ENCODE data around the gene REG4.
"Not testable (repeated sequence)": the region's sequence is repeated elsewhere in the genome, so short reads cannot be mapped to it uniquely, and the experiment has no call there.

The REG4 gene

DNA sequence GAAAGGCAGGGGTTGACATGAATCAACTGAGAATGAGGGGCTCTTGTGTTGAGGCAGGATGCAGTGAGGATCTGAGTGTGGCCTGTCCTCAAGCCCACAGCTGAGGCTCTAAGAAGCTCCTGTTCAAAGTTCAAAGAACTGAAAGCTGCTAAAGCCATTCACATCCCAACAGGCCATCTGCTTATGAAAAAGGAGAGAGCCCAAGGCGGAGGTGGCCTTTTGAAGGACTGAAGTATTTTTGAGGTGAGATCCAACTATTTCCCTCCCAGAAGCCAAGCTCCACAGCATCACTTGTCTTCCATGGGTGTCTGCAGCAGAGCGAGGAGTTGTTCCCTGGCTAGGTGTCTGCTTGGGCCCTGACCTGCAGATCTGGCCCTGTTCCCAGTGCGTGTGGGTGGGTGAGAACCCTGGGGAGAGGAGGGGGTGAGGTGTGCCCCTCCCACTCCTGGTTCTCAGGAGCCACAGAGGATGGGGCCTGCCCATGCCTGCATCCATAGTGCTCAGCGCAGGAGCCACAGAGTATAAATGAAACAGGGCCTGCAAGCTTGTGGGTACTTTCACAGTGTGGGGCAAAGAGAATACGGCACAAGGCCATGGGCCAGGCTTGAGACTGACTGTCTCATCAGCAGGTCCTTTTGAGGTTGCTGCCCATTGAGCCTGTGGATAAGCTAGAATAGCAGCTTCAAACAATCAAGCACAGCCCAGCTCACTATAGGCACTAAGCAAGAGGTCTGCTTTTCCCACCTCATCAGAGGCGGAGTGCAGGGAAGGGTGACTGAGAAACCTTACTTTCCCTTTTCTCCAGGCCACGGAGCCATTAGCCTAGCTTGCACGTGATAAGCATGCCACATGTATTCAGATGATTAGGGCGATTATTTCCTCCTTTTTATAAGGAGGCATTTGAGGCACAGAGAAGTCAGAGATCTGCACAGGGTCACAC, 15.7 kb downstream of the REG4 start:
- Mint-ChIP-seq H3K9me3 (ENCODE audit: low read depth) (no peaks in the 10 kb centered on the region), H3K4me3 (no peak overlapping the region), H3K4me1 (ENCODE audit: low read depth) (peaks cover 26% of the 10 kb centered on the region), H3K27me3 (no peaks in the 10 kb centered on the region), H3K36me3 (peaks cover 2% of the 10 kb centered on the region), H3K27ac (no peak overlapping the region)

- H3K4me3 Mint-ChIP-seq: no peak overlapping the region
- H3K27me3 Mint-ChIP-seq: no peaks in the 10 kb centered on the region
- peaks cover 22% of the 10 kb centered on the region for H3K4me1 Mint-ChIP-seq (ENCODE audit: low read depth)
- H3K9me3 Mint-ChIP-seq (ENCODE audit: low read depth): no peaks in the 10 kb centered on the region
- no peak overlapping the region for H3K27ac Mint-ChIP-seq
- peaks cover 2% of the 10 kb centered on the region for H3K36me3 Mint-ChIP-seq
These were observed 16.4 kb downstream of the REG4 start for GRCh38 chr1:119794876-119795240.

GRCh38 chr1:119794230-119794875, 16.9 kb downstream of the REG4 start:
- Mint-ChIP-seq H3K27me3 (no peaks in the 10 kb centered on the region), H3K27ac (no peak overlapping the region), H3K9me3 (ENCODE audit: low read depth) (no peaks in the 10 kb centered on the region), H3K4me3 (no peak overlapping the region), H3K36me3 (peaks cover 2% of the 10 kb centered on the region), H3K4me1 (ENCODE audit: low read depth) (peaks cover 17% of the 10 kb centered on the region)

DNA sequence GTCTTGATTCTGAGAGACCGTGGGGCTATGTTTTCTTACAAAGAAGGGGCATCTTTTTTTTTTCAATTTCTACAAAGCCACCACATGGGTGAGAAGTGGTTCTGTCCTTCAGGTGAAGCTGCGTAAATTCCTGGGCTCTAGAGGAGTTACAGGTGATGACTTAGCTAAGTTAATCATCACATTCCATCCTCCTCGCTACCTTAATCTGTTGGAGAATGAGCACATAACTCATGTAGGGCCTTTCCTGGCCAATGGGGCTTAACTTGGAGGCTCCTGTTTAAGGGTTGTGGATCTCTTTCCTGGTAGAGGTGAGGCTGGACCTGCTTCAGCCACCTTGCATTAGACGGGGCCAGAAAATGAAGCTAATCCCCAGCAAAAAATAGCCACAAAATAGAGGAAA, 19.9 kb downstream of the REG4 start:
- H3K9me3 Mint-ChIP-seq (ENCODE audit: low read depth): no peaks in the 10 kb centered on the region
- peaks cover 2% of the 10 kb centered on the region for H3K36me3 Mint-ChIP-seq
- no peak overlapping the region for H3K27ac Mint-ChIP-seq
- H3K27me3 Mint-ChIP-seq: no peaks in the 10 kb centered on the region
- peaks cover 1% of the 10 kb centered on the region for H3K4me1 Mint-ChIP-seq (ENCODE audit: low read depth)
- no peak overlapping the region for H3K4me3 Mint-ChIP-seq

- no peak overlapping the region for H3K4me3 Mint-ChIP-seq
- no peaks in the 10 kb centered on the region for H3K27me3 Mint-ChIP-seq
- H3K9me3 Mint-ChIP-seq (ENCODE audit: low read depth): no peaks in the 10 kb centered on the region
- H3K36me3 Mint-ChIP-seq: peaks cover 2% of the 10 kb centered on the region
- peaks cover 6% of the 10 kb centered on the region for H3K4me1 Mint-ChIP-seq (ENCODE audit: low read depth)
- H3K27ac Mint-ChIP-seq: no peak overlapping the region
These were observed 20.6 kb downstream of the REG4 start for GRCh38 chr1:119790451-119791198.

DNA sequence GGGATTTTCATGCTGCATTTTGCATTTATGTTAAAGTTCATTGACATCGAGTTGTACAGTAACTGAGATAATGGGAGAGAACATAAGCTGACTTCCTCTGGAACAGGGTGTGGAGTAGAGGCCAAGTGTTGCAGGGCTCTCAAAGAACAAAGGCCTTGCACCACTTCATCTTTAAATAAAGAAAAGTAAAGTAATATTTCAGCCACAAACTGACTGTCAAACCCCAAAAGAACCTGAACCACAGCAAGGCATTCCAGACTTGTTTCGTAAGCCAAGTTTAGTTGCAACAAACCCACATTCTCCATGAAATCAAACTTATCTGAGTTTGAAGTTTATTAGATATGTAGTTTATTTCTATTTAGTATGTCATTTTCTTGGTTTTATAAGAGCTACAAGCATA, 23.5 kb downstream of the REG4 start:
- H3K9me3 Mint-ChIP-seq (ENCODE audit: low read depth): no peaks in the 10 kb centered on the region
- peaks cover 6% of the 10 kb centered on the region for H3K4me1 Mint-ChIP-seq (ENCODE audit: low read depth)
- no peak overlapping the region for H3K27ac Mint-ChIP-seq
- H3K4me3 Mint-ChIP-seq: no peak overlapping the region
- H3K36me3 Mint-ChIP-seq: no peaks in the 10 kb centered on the region
- no peaks in the 10 kb centered on the region for H3K27me3 Mint-ChIP-seq

DNA sequence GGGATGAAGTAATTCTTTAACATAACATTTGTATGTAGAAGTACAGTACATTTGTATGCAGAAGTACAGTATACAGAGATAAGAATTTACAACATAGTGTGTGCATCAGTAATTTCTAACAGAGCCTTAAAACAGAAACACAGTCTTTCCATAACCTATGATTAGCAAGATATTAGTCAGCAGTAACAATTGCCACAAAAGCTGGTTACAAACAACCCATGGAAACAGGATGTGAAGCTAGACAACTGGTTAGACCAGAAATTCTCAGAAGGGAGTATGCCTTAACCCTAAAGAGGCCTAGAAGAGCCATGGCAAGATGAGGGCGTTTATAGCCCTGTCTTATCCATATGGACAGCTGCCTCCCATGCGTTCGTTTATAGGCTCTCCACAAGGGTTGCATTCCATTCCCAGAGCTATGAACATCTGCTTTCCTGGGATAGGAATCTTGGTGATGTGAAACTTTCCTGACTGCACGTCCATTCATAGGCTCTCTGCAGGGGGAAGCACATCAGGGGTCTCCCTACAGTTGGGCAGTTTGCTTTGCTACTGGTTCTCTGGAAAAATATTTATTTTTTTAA, 24.7 kb downstream of the REG4 start:
- H3K27me3 Mint-ChIP-seq; H3K4me1 Mint-ChIP-seq (ENCODE audit: low read depth); H3K36me3 Mint-ChIP-seq; H3K27ac Mint-ChIP-seq; H3K4me3 Mint-ChIP-seq; H3K9me3 Mint-ChIP-seq (ENCODE audit: low read depth): not testable (repeated sequence)

DNA sequence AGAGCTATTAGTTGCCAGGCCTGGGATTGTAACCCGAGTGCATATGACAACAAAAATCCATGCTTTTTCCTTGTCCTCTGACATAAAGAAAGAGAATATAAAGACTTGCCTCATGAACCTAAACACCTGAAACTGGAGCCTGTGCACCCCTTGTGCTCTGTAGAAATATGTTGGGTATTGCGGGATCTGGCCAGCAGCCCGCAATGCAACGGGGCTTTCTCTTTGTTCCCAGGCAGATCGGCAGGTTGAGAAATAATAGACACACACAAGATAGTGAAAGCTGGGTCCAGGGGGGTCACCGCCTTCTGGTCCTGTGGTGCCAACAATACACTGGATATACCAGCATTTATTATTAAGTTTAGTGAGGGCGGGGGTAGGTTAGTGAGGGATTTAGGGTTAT, 25.2 kb downstream of the REG4 start:
- not testable (repeated sequence) for H3K9me3 Mint-ChIP-seq (ENCODE audit: low read depth); H3K27me3 Mint-ChIP-seq; H3K4me3 Mint-ChIP-seq; H3K27ac Mint-ChIP-seq; H3K4me1 Mint-ChIP-seq (ENCODE audit: low read depth); H3K36me3 Mint-ChIP-seq

- Mint-ChIP-seq H3K27me3 (no peaks in the 10 kb centered on the region), H3K4me1 (ENCODE audit: low read depth) (peaks cover 6% of the 10 kb centered on the region), H3K36me3 (no peaks in the 10 kb centered on the region), H3K9me3 (ENCODE audit: low read depth) (no peaks in the 10 kb centered on the region), H3K27ac (no peak overlapping the region), H3K4me3 (no peak overlapping the region)
These were observed 27.0 kb downstream of the REG4 start for GRCh38 chr1:119784191-119784781.

GRCh38 chr1:119783354-119784185, 27.7 kb downstream of the REG4 start:
- Mint-ChIP-seq H3K9me3 (ENCODE audit: low read depth) (no peaks in the 10 kb centered on the region), H3K4me3 (no peak overlapping the region), H3K4me1 (ENCODE audit: low read depth) (peaks cover 6% of the 10 kb centered on the region), H3K27me3 (no peaks in the 10 kb centered on the region), H3K27ac (no peak overlapping the region), H3K36me3 (no peaks in the 10 kb centered on the region)

DNA sequence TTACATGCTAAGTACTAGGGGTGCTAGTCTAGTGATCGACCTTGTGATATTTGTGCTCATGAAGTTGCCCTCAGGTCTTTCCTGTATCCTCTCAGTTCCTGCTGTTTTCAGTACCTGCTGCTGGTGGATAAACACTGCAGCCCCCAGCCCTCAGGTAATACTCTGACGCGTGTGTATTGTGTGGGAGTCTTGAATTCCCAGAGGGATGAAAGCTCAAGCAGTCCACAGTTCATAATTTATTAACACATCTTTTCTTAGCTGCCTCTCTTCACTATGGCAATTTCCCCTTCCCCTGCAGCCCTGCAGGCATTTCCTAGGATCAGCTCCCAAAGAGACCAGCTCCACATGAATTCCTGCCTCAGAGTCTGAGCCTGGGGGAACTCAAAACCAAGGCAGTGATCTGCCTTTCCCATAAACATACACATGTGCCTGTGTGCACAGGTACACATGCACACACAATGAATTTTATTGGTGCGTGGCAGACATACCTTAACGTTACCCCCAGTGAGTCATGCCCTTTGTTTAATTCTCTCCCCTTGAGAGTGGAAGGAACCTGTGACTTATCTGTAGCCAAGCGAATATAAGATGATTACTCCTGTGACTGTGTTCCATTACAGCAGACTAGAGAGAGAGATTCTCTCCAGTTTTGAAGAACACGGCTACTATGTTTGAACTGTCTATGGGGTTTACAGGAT, 28.5 kb downstream of the REG4 start:
- Mint-ChIP-seq H3K4me1 (ENCODE audit: low read depth) (peaks cover 6% of the 10 kb centered on the region), H3K4me3 (no peak overlapping the region), H3K9me3 (ENCODE audit: low read depth) (no peaks in the 10 kb centered on the region), H3K27ac (no peak overlapping the region), H3K36me3 (no peaks in the 10 kb centered on the region), H3K27me3 (no peaks in the 10 kb centered on the region)

GRCh38 chr1:119781434-119782210, 29.6 kb downstream of the REG4 start:
- Mint-ChIP-seq H3K4me3 (no peak overlapping the region), H3K9me3 (ENCODE audit: low read depth) (no peaks in the 10 kb centered on the region), H3K36me3 (no peaks in the 10 kb centered on the region), H3K27ac (no peak overlapping the region), H3K27me3 (no peaks in the 10 kb centered on the region), H3K4me1 (ENCODE audit: low read depth) (peaks cover 6% of the 10 kb centered on the region)

- Mint-ChIP-seq H3K4me3 (no peak overlapping the region), H3K9me3 (ENCODE audit: low read depth) (no peaks in the 10 kb centered on the region), H3K27ac (no peak overlapping the region), H3K36me3 (no peaks in the 10 kb centered on the region), H3K4me1 (ENCODE audit: low read depth) (no peaks in the 10 kb centered on the region), H3K27me3 (no peaks in the 10 kb centered on the region)
These were observed 31.3 kb downstream of the REG4 start for GRCh38 chr1:119779869-119780356.

Data from activated naive CD8-positive, alpha-beta T cell (primary cell).